GM18520 (cell line): ENCODE results near the gene DCDC2.
"Not testable (repeated sequence)": the region's sequence is repeated elsewhere in the genome, so short reads cannot be mapped to it uniquely, and the experiment has no call there.

Source experiments
- ATAC-seq: cut with Tn5 transposase; IDR thresholded peaks from one replicate; pipeline ENCODE4 v1.9.1; 2021; ENCODE audit not compliant: unreplicated experiment

DCDC2 gene

GRCh38 chr6:24157886-24158285 lies 200.0 kb downstream of the DCDC2 start:
- ATAC-seq: no peak

- no peak for ATAC-seq
Measured at GRCh38 chr6:24154121-24154520, 203.7 kb downstream of the DCDC2 start.

DNA sequence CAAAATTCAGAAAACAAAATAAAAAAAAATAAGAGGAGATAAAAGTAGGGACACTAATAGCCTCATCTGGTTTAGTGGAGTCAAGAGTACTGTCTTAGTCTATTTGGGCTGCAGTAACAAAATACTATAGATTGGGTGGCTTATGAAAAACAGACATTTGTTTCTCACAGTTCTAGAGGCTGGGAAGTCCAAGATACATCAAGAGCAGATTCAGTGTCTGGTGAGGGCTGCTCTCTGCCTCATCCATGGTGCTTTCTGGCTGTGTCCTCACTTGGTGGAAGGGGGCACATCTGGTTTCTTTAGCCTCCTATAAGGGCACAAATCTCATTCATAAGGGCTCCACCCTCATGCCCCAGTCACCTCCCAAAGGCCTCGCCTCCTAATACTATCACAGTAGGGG lies 205.8 kb downstream of the DCDC2 start:
- ATAC-seq: no peak

DNA sequence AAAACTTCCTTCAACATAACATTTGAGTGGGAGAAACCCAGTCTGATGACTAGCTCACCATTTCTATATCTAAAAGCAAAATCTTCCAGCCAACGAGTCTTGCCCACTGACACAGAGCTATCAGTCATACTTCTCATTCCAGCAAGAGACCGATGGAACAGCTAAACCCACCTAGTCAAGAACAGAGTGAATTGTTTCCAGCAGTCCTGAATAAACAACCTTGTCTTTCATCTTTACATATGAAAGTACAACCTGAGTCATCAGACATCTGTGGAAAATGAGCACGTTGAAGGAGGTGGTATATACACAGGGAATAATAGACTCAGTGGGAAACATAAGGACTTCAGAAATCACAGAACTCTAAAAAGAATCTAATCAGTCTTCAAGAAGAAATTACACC lies 208.0 kb downstream of the DCDC2 start:
- ATAC-seq: no peak

DNA sequence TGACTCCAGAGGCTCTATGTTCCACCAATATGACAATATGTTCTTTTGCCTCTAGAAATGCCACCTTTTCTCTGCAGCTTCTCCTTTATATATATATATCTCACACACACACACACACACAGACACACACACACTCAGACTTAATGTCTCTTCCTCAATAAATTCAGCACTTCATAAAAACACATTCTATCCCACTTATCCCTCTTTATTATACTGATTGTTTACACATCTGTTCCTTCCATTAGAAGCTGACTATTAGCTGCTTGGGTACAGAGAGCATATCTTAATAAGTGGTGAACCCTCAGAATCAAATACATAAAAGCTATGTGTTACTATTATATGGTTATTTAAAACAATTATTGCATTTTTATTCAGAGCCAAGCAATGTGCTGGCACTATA lies 208.6 kb downstream of the DCDC2 start:
- no peak for ATAC-seq

DNA sequence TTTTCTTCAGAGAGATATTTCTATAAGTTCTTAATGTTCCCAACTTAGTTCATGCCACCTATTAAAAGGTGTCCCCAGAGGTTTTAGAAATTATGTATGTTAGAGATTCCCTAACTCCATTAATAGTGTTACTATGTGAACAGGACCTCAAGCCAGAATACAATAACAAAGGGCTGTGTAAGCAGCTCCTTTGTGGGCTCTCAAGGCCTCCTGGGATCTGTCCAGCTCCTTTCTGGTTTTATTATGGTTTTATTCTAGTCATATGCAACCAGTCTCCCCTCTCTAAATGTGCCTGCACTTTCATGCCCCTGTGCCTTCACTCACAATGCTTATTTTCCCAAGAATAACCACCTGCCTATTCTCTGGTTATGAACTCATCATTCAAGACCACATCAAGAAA lies 209.2 kb downstream of the DCDC2 start:
- ATAC-seq: no peak

DNA sequence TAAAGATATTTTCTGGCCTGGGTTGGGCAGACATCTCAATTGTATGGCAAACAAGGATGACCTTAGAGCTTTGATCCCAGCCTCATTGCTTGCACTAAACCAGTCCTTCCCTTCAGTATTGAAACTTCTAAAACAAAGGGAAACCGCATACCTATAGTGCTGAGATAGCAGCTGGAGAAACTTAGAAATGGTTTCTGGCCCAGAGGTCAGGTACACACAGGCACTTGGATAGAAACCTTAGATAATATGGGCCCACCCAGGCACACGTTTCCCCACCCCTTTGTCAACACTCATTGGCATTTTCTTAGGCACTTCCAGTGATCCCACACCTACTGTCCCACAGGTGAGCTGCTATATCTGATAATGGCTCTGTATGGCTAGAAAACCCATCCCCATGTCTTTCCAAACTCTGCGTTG lies 209.7 kb downstream of the DCDC2 start:
- no peak for ATAC-seq

GRCh38 chr6:24147511-24148153 lies 210.2 kb downstream of the DCDC2 start:
- no peak for ATAC-seq

DNA sequence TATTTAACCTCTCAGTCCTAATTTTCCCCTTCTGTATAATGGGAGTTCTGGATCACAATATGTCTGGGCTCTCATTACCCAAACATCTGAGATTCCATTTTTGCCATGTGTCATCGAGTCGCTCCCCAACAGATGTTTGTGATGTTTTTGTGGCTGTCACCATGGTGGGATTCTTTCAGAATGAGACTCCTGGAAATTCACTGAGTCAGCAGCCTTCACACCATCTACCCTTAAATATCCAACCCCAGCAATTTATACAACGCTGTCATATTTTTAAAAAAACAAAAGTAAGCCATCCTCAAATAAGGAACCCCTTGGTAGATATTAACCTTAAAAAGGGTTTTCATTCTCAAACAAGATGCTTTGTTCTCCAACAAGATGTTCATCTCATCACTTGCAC lies 211.0 kb downstream of the DCDC2 start:
- ATAC-seq: no peak

- no peak for ATAC-seq
Measured at GRCh38 chr6:24145690-24146131, 212.1 kb downstream of the DCDC2 start.

DNA sequence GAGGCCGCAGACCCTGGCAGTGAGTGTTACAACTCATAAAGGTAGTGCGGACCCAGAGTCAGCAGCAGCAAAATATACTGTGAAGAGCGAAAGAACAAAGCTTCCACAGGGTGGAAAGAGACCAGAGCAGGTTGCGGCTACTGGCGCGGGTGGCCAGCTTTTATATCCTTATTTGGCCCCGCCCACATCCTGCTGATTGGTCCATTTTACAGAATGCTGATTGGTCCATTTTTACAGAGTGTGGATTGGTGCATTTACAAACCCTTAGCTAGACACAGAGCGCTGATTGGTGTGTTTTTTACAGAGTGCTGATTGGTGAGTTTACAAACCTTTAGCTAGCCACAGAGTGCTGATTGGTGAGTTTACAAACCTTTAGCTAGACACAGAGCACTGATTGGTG lies 215.1 kb downstream of the DCDC2 start:
- not testable (repeated sequence) for ATAC-seq

GRCh38 chr6:24140591-24140990 lies 217.3 kb downstream of the DCDC2 start:
- no peak for ATAC-seq

- ATAC-seq: no peak
Measured at GRCh38 chr6:24139639-24140038, 218.2 kb downstream of the DCDC2 start.

DNA sequence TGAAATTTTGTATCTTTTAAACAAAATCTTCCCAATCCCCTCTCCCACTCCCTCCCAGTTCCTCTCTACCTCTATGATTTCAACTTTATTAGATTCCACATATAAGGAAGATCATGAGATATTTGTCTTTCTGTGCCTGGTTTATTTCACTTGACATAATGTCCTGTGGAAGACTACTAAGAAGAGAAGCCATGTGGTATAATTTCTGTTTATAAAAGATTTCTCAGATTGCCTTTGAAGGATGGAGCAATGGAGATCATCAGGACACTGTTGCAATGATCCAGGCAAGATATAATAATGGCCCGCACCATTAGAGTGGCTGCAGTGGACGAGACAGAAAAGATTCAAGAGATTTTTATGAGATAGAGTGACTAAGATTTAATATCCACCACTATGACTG lies 218.8 kb downstream of the DCDC2 start:
- ATAC-seq: no peak

DNA sequence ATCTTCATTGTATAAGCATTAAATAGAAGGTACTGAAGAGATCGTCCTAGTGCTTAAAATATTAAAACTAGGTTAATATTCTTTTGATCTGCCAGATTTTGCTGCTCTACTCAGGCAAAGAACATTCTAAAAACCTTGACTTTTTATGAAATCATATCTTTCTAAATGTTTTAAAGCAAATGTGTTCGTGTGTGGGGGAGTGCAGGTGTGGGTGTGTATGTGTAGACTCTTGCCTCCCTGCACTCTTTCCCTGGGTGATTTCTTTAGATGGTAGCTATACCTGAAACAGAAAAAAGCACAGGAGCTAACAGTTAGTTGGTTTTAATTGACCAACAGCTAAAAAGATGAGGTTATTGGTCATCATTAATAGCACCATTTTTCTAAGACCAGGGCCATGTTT lies 226.1 kb downstream of the DCDC2 start:
- ATAC-seq: no peak

DNA sequence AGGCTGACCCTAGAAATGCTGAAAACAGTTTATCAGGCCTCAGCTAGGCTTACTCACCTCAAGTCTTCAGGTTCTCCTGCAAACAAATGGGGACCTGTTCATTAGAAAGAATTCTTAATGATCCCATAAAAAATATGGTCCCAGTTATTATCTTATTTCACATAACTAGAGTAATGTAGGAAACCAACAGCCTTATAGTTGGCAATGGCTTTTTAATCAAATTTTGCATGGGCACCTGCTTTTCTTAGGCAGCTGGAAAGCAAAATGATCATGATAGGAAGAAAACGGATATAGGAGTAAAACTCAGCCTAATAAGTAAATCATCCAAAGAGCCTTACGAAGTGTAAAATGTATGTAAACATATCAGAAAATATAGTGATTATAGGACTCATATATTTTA lies 230.5 kb downstream of the DCDC2 start:
- no peak for ATAC-seq

DNA sequence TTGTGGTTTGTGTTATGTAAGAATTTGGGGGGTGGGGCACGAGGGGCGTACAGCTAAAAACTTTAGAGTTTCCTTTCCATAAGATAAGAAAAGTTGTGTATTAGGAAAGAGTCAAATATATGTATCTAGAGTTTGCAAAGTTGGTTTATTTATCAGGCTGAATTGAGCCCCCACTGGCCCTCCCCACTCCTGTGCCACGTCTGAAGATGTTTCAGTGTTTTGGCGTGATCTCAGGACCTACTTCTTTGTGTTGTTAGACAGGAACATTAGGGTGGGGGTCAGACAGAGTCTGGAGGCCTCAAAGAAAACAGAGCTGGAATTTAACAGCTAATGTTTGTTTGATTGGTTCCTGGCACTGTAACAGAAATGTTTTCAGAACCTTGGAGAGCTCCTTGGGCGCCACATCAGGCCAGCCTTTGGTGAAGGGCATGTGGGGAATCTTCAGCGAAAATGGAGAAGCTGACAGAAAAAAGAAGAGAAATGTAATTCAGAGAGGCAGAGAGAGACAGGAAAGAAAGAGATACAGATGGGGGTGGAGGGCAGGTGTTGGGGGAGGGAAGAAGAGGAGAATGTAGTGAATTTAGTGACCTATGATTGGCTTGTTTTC lies 231.2 kb downstream of the DCDC2 start:
- no peak for ATAC-seq

- no peak for ATAC-seq
Measured at GRCh38 chr6:24125980-24126379, 231.9 kb downstream of the DCDC2 start, which contains the start of gene NRSN1. TSS of gene NRSN1 (plus strand) at chr6:24126215. CDS start at chr6:24134328, 8,113 bp downstream.

DNA sequence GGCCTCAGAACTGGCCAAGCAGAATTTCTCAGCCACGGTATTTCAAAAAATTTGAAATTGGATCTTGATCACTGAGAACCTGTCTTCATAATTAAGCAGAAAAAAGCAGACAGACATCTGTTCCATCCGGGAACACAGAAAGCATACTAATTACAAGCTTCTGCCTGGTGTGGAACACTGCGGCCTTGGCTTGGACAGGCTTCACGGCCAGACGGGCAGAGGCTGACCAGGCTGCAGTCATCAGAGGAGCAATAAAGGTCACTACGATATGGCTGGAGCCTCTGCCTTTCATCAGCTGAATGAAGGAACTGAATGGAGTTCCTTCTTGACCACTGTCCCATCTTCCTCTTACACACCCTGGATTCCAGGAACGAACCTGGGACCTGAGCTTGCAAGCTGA lies 235.7 kb downstream of the DCDC2 start:
- no peak for ATAC-seq
